ELR (cell line): Measurements from ENCODE around the gene WBP4.
"Not testable (repeated sequence)": the region's sequence is repeated elsewhere in the genome, so short reads cannot be mapped to it uniquely, and the experiment has no call there.

Experiments
- DNase-seq: peaks from one replicate; pipeline ENCODE4 v3.0.0-alpha.2; 2015; ENCODE audit warnings: low read depth

Gene WBP4

GRCh38 chr13:41061075-41061913 lies at the start of gene WBP4:
Gene WBP4 (plus strand): TSS chr13:41061509. CDS start chr13:41061674, 165 bp downstream.
- DNase-seq, result peak; percentile 96

- no peak for DNase-seq
These were observed 48.8 kb upstream of the WBP4 start for GRCh38 chr13:41012536-41012935.

GRCh38 chr13:41013835-41014234 lies 47.5 kb upstream of the WBP4 start:
- no peak for DNase-seq

- DNase-seq, result no peak
These were observed 45.4 kb upstream of the WBP4 start for GRCh38 chr13:41015920-41016319.

GRCh38 chr13:41017159-41017558 lies 44.1 kb upstream of the WBP4 start:
- DNase-seq, result no peak

GRCh38 chr13:41017817-41018601 lies 43.3 kb upstream of the WBP4 start:
- DNase-seq, result no peak

GRCh38 chr13:41018602-41018948 lies 42.7 kb upstream of the WBP4 start:
- DNase-seq, result no peak

GRCh38 chr13:41019011-41019487 lies 42.3 kb upstream of the WBP4 start, which contains the start of gene ELF1:
Gene ELF1 (minus strand): TSS chr13:41019316. CDS start chr13:40982054, 37,262 bp downstream.
- peak; percentile 81 for DNase-seq

GRCh38 chr13:41019578-41020347 lies 41.5 kb upstream of the WBP4 start:
- DNase-seq, result no peak

GRCh38 chr13:41025518-41025917 lies 35.8 kb upstream of the WBP4 start:
- no peak for DNase-seq

GRCh38 chr13:41026788-41027187 lies 34.5 kb upstream of the WBP4 start:
- no peak for DNase-seq

- peak; percentile 52 for DNase-seq
These were observed 33.3 kb upstream of the WBP4 start for GRCh38 chr13:41028051-41028450.

- DNase-seq, result peak; percentile 13
These were observed 31.7 kb upstream of the WBP4 start for GRCh38 chr13:41029629-41030028.

- no peak for DNase-seq
These were observed 28.5 kb upstream of the WBP4 start for GRCh38 chr13:41032691-41033376.

GRCh38 chr13:41034382-41034781 lies 26.9 kb upstream of the WBP4 start:
- no peak for DNase-seq

- peak; percentile 41 for DNase-seq
These were observed 26.4 kb upstream of the WBP4 start for GRCh38 chr13:41034881-41035280.

- DNase-seq, result not testable (repeated sequence)
These were observed 24.8 kb upstream of the WBP4 start for GRCh38 chr13:41036557-41036956.

- no peak for DNase-seq
These were observed 21.6 kb upstream of the WBP4 start for GRCh38 chr13:41039746-41040145.

GRCh38 chr13:41040584-41041334 lies 20.6 kb upstream of the WBP4 start:
- DNase-seq, result no peak

GRCh38 chr13:41042419-41042818 lies 18.9 kb upstream of the WBP4 start:
- DNase-seq, result not testable (repeated sequence)

GRCh38 chr13:41048640-41049039 lies 12.7 kb upstream of the WBP4 start:
- no peak for DNase-seq
